ENCODE data around the gene CTNND2.

The CTNND2 gene

DNA sequence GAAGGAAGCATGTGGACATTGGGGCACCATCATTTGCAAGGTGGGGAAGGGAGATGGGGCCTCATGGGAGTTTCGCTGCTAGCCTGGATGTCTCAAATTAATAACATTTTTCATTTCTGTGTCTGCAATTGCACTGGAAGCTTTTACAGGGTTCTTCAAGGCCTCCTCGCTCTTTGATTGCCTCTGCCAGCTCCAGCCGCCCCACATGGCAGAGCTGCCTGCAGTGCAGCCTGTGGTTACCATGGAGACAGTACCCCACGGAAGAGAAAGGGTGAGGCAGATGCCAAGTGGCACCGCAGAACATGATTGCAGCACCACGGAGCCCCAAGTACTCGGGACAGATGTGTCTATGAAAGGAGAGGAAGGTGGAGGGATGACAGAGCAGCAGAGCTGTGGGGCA, 25.4 kb downstream of the CTNND2 start:
- Histone ChIP-seq H3K9me2 (replicated peaks; ENCODE audit: insufficient read depth, low read length) (no peaks in the 10 kb centered on the region), H2AFZ (ENCODE audit: low read length) (no peak overlapping the region), H3K27me3 (replicated peaks; ENCODE audit: insufficient read depth, low read length) (no peaks in the 10 kb centered on the region), H4K20me1 (ENCODE audit: insufficient read depth, low read length) (no peaks in the 10 kb centered on the region), H3F3A (ENCODE audit: insufficient read depth, low read length) (no peaks in the 10 kb centered on the region), H3K4me2 (ENCODE audit: low read depth, low read length) (no peak overlapping the region), H3K4me3 (ENCODE audit: low read length) (no peak overlapping the region), H3K9ac (ENCODE audit: low read length) (no peak overlapping the region), H3K36me3 (replicated peaks; ENCODE audit: insufficient read depth, low read length) (no peaks in the 10 kb centered on the region), H3K79me2 (ENCODE audit: low read length) (no peaks in the 10 kb centered on the region), H3K4me1 (ENCODE audit: low read length) (no peaks in the 10 kb centered on the region), H3K9me3 (replicated peaks; ENCODE audit: insufficient read depth, low read length) (no peaks in the 10 kb centered on the region), H3K27ac (ENCODE audit: low read length) (no peak overlapping the region)
- no peak for DNase-seq
- TF ChIP-seq EZH2phosphoT487 (IDR thresholded peaks at IDR 0.05; ENCODE audit: low read length) (no peak), EZH2 (optimal IDR thresholded peaks at IDR 0.05; ENCODE audit: low read depth, low read length) (no peak)
- TF ChIP-seq, protein P1, sequence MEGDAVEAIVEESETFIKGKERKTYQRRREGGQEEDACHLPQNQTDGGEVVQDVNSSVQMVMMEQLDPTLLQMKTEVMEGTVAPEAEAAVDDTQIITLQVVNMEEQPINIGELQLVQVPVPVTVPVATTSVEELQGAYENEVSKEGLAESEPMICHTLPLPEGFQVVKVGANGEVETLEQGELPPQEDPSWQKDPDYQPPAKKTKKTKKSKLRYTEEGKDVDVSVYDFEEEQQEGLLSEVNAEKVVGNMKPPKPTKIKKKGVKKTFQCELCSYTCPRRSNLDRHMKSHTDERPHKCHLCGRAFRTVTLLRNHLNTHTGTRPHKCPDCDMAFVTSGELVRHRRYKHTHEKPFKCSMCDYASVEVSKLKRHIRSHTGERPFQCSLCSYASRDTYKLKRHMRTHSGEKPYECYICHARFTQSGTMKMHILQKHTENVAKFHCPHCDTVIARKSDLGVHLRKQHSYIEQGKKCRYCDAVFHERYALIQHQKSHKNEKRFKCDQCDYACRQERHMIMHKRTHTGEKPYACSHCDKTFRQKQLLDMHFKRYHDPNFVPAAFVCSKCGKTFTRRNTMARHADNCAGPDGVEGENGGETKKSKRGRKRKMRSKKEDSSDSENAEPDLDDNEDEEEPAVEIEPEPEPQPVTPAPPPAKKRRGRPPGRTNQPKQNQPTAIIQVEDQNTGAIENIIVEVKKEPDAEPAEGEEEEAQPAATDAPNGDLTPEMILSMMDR (IDR thresholded peaks at IDR 0.05; ENCODE audit: low read length) = no peak

DNA sequence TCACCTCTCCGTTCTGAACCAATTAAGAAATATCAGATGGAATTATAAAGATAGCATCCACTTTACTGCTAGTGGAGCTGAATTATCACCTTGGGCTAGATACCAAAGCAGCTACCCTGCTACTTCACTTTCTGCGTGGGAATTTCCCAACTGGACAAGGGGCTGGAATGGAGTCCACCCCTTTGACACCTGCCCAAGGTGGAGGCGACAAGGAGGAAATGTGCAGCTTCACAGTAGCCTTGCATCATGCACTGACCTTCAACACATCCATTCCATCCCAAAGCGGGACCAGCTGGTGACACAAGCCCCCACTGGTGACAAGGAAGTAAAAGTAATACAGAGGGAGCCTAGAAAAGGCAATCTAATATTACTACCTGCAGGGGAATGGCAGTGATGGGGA, 30.7 kb downstream of the CTNND2 start:
- Histone ChIP-seq H4K20me1 (ENCODE audit: insufficient read depth, low read length) (no peaks in the 10 kb centered on the region), H3K79me2 (ENCODE audit: low read length) (no peaks in the 10 kb centered on the region), H3K9ac (ENCODE audit: low read length) (no peak overlapping the region), H3K4me3 (ENCODE audit: low read length) (no peak overlapping the region), H3K36me3 (replicated peaks; ENCODE audit: insufficient read depth, low read length) (no peaks in the 10 kb centered on the region), H3K9me3 (replicated peaks; ENCODE audit: insufficient read depth, low read length) (no peaks in the 10 kb centered on the region), H2AFZ (ENCODE audit: low read length) (no peak overlapping the region), H3K4me1 (ENCODE audit: low read length) (no peaks in the 10 kb centered on the region), H3F3A (ENCODE audit: insufficient read depth, low read length) (no peaks in the 10 kb centered on the region), H3K27me3 (replicated peaks; ENCODE audit: insufficient read depth, low read length) (no peaks in the 10 kb centered on the region), H3K4me2 (ENCODE audit: low read depth, low read length) (no peak overlapping the region), H3K27ac (ENCODE audit: low read length) (no peak overlapping the region), H3K9me2 (replicated peaks; ENCODE audit: insufficient read depth, low read length) (no peaks in the 10 kb centered on the region)
- TF ChIP-seq, protein P1 (IDR thresholded peaks at IDR 0.05; ENCODE audit: low read length) = no peak
- no peak for TF ChIP-seq EZH2 (optimal IDR thresholded peaks at IDR 0.05; ENCODE audit: low read depth, low read length)
- no peak for TF ChIP-seq EZH2phosphoT487 (IDR thresholded peaks at IDR 0.05; ENCODE audit: low read length)
- no peak for DNase-seq

DNA sequence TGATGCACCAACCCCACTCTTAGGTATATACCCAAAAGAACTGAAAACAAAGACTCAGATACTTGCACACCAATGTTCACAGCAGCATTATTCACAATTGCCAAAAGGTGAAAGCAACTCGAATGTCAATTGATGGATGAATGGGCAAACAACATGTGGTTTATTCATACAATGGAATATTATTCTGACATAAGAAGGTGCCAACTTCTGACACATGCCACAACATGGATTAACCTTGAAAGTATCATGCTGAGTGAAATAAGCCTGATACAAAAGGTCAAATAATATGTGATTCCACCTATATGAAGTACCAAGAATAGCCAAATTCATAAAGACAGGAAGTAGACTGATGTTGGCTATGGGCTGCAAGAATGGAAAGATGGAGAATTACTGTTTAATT, 35.0 kb downstream of the CTNND2 start:
- H3K9ac ChIP-seq (ENCODE audit: low read length) = no peak overlapping the region
- no peak overlapping the region for H3K4me2 ChIP-seq (ENCODE audit: low read depth, low read length)
- H3K9me2 ChIP-seq (replicated peaks; ENCODE audit: insufficient read depth, low read length) = no peaks in the 10 kb centered on the region
- no peak overlapping the region for H3K27ac ChIP-seq (ENCODE audit: low read length)
- H3K36me3 ChIP-seq (replicated peaks; ENCODE audit: insufficient read depth, low read length) = no peaks in the 10 kb centered on the region
- no peaks in the 10 kb centered on the region for H3K79me2 ChIP-seq (ENCODE audit: low read length)
- no peaks in the 10 kb centered on the region for H4K20me1 ChIP-seq (ENCODE audit: insufficient read depth, low read length)
- no peaks in the 10 kb centered on the region for H3K9me3 ChIP-seq (replicated peaks; ENCODE audit: insufficient read depth, low read length)
- no peak for DNase-seq
- TF ChIP-seq, protein P1 (IDR thresholded peaks at IDR 0.05; ENCODE audit: low read length) = no peak
- TF ChIP-seq EZH2phosphoT487 (IDR thresholded peaks at IDR 0.05; ENCODE audit: low read length) (no peak), EZH2 (optimal IDR thresholded peaks at IDR 0.05; ENCODE audit: low read depth, low read length) (no peak)
- H3F3A ChIP-seq (ENCODE audit: insufficient read depth, low read length) = no peaks in the 10 kb centered on the region
- H3K4me1 ChIP-seq (ENCODE audit: low read length) = no peaks in the 10 kb centered on the region
- H2AFZ ChIP-seq (ENCODE audit: low read length) = no peak overlapping the region
- H3K4me3 ChIP-seq (ENCODE audit: low read length) = no peak overlapping the region
- no peaks in the 10 kb centered on the region for H3K27me3 ChIP-seq (replicated peaks; ENCODE audit: insufficient read depth, low read length)
